Measurements from ENCODE around the gene DLG2.

The DLG2 gene

GRCh38 chr11:85558411-85558810 lies 68.7 kb downstream of the DLG2 start:
- no peak for DNase-seq (ENCODE audit: low read depth)

DNA sequence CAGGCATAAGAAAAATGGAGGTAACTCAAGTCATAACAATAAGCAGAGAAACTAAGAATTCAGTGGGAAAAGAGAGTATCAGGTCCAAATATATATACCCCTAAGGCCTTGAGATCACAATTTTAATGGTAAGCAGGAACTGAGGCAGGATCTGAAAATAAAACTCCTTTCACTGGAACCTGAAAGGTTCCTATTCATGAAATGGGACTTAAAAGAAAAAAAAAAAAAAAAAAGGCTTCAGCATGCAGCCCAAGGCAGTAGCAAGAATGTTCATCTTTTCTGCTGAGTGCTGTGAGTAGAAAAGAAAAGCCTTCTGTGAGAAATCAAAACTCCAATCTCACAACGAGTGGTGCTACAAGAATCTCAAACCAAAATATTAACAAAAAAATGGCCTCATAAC lies 75.3 kb downstream of the DLG2 start:
- DNase-seq (ENCODE audit: low read depth), result no peak

- DNase-seq (ENCODE audit: low read depth), result no peak
These were observed 85.5 kb downstream of the DLG2 start for GRCh38 chr11:85541683-85542082.

DNA sequence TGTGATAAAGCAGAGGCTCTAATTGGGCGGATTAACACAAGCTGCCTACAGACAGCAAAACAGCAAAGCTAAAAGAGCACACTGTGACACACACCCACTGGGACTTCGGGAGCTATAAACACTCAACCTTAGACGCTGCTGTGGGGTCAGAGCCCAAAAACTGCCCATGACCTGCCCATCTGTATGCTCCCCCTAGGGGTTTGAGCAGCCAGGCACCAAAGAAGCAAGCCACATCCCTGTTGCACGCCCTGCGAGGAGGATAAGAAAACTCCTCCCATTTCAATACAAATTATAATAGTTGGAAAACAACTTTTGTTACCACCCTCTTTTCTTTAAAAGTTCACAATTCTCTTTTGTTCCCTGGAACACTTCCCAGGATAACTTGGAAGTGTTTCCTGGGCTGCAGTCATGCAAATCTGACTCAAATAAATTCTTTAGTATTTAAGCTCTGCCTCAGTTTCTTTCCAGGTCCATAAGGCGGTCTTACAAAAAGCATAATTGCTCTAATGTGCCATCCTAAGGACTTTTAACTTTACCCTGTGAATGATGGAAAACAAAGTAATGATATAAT lies 86.4 kb downstream of the DLG2 start:
- no peak for DNase-seq (ENCODE audit: low read depth)

DNA sequence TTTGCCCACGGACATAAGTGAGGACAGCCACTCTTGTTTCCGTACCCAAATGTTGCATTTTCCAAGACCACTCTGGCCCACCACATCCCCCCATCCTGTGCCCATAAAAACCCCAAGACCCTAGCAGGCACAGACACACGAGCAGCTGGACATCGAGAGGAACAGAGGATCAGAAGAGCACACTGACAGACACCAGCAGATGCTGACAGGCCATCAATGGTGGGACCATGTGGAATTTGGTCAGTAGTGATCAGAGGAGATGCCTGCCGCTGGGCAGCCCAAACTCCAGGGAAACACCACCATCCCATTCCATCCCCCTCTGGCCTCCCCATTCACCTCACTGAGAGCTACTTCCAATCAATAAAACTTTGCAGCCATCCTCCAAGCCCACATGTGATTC lies 87.0 kb downstream of the DLG2 start:
- no peak for DNase-seq (ENCODE audit: low read depth)

DNA sequence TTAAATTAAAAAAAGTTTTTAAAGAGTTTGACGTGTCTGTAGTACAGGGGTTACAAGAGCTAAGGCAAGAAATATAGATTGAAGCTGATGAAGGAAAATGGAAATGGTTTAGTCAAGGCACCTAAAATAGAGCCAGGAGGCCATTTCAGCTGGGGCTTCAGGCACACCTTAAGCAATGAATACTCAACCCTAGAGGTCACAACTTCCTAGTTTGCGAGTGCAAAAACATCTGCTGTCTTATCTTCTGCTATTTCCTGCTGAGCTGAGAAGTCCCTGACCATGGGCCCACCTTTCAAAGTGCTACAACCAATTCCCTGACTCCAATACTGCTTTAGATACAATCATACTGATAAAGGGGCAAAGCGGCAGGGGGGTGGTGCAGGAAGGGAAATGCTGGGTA lies 87.4 kb downstream of the DLG2 start:
- no peak for DNase-seq (ENCODE audit: low read depth)

GRCh38 chr11:85539029-85539689 lies 88.0 kb downstream of the DLG2 start:
- no peak for DNase-seq (ENCODE audit: low read depth)

DNA sequence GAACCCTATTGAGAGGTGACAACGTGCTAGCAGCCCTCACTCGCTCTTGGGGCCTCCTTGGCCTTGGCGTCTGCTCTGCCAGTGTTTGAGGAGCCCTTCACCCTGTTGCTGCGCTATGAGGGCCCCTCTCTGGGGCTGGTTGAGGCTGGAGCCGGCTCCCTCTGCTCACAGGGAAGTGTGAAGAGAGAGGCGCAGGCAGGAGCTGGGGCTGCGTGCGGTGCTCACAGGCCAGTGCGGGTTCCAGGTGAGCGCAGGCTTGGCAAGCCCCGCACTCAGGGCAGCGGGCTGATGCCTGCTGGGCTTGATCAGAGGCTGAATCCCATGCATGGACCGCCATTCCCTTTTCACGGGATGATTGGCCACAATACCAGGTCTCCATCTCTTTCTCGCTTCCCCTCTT lies 90.7 kb downstream of the DLG2 start:
- no peak for DNase-seq (ENCODE audit: low read depth)

DNA sequence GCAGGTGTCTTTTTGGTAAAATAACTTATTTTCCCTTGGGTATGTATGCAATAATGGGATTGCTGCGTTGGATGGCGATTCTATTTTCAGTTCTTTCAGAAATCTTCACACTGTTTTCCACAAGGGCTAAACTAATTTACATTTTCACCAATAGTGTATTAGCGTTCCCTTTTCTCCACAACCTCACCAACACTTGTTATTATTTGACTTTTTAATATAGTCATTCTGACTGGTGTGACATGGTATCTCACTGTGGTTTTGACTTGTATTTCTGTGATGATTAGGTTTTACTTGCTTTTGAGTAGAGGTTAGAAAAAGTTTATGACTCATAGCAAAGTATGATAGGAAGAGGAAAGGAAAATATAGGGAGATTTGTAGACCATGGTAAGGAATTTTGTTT lies 92.3 kb downstream of the DLG2 start:
- DNase-seq (ENCODE audit: low read depth), result no peak

DNA sequence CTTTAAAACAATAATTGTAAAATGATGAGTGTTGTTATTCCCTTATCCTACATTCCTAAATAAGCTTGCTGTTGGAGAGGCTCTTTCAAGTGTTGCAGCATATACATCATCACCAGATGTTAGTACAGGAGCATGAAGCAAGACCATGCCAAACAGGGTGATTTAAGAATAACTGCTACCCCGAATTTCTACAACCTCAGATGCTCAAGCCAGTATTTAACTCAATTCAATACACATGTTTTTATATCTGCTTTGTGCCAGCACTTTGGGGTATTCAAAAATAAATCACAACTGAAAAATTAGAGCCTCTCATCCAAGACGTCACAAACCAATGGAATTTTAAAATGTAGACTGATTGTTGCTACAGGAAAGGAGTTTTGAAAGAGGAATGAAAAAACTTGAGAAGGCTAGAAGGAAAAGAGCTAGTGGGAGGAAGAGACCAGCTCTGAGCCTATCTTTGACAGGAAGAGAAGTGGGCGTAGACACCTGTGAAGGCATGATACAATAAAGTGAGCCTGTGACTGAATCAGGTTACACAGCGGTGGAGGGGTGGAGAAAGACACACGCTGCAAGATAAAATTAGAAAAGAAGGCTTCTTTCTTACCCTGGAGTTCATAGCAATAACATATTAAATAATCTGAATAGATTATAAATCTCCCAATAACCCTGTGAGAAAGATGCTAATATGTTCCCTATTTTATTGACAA lies 95.8 kb downstream of the DLG2 start:
- DNase-seq (ENCODE audit: low read depth), result no peak

- no peak for DNase-seq (ENCODE audit: low read depth)
These were observed 96.5 kb downstream of the DLG2 start for GRCh38 chr11:85530634-85531033.

DNA sequence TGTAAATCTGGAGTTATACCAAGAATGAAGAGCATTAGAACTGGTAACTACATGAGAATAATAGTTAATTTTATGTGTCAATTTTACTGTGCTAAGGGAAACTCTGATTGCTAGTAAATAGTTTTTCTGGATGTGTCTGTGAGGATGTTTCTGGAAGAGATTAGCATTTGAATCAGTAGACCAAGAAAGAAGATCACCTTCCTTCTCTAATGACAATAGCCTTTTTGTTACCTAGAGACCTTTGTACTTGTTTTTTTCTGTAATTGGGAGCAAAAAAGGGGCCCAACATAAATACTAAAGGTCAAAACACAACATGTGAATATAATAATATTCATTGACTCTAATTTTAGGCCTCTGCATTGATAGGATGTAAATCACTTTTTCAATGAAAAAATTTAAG lies 100.6 kb downstream of the DLG2 start:
- no peak for DNase-seq (ENCODE audit: low read depth)

DNA sequence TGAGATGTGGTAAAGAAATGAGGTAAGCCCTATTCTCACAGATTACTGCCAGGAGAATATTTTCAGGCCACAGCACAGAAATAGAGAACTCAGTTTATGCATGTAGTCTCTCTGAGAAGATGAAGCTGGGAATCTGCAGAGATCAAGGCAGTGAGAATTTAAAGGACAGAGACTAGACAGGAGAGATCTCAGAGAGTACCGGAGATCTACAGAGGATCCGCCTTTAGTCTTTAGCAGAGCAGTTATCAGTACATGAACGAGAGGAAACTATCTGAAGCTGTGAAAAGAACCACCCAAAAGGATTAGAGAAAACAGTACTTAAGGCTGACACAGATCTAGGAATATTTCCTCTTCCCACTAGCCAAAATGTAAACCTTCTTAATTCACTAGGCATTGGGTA lies 101.5 kb downstream of the DLG2 start:
- DNase-seq (ENCODE audit: low read depth), result no peak

GRCh38 chr11:85517272-85517671 lies 109.9 kb downstream of the DLG2 start:
- DNase-seq (ENCODE audit: low read depth), result no peak

- no peak for DNase-seq (ENCODE audit: low read depth)
These were observed 131.2 kb downstream of the DLG2 start for GRCh38 chr11:85495918-85496317.

GRCh38 chr11:85494396-85494795 lies 132.7 kb downstream of the DLG2 start:
- DNase-seq (ENCODE audit: low read depth), result no peak

DNA sequence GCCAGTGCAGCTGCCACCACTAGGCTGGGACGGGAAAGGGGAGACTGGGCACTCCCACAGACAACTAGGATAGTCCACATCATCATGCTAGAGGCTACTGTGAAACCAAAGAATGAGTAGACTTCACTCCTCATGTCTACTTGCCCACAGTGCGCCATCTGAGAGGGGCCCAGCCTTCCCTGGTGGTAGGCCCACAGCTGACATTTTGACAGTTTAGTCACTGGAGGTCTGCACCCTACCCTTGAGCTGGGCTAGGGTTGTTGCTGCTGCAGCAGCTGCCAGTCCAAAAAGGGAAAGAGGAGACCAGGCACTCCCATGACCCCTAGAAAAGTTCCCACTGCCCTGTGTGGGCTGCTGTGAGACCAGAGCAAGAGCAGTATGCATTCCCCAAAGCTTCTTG lies 141.2 kb downstream of the DLG2 start:
- no peak for DNase-seq (ENCODE audit: low read depth)

GRCh38 chr11:85483861-85484260 lies 143.3 kb downstream of the DLG2 start:
- no peak for DNase-seq (ENCODE audit: low read depth)

DNA sequence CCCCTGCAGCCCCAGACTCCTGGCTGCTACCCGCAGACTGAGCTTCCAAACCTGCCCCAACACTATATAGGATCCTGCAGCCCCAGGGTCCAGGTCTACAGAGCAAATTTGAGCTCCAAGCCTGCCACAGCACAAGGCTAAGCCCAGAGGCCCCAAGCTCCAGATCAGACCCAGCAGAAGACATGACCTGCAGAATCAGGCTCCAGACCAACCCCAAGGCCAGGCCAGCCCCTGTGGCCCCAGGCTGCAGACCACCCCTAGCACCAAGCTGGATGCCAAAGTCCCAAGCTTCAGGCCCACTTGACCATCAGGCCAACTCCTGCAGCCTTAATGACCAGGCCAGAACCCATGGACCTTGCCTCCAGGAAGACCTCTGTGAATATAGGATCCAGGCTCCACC lies 145.3 kb downstream of the DLG2 start:
- DNase-seq (ENCODE audit: low read depth), result no peak

DNA sequence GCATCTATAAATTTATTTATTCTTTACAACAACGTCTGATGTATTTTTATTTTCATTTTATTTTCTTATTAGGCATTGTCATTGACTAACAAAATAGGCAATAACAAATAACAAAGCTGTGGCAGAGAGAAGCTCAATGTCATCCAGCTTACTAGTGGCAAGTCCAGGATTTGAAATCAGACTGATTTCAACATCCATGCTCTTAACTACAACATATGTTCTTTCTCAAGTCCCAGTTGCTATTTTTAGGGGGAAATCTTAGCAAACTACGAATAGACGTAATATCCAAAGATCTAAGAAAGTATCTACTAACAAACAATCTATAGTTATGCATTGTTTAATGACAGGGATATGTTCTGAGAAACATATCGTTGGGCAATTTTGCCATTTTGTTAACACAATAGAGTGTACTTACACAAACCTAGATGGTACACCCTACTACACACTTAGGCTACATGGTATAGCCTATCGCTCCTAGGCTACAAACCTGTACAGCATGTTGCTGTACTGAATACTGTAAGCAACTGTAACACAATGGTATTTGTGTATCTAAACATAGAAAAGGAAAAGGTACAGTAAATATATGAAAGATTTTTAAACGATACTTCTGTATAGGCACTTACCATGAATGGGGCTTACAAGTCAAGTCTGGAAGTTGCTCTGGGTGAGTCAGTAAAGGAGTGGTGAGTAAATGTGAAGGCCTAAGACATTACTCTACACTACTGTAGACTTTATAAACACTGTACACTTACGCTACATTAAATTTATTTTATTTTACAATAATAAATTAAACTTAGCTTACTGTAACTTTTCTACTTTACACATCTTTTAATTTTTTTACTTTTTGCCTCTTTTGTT lies 151.3 kb downstream of the DLG2 start:
- DNase-seq (ENCODE audit: low read depth), result no peak

DNA sequence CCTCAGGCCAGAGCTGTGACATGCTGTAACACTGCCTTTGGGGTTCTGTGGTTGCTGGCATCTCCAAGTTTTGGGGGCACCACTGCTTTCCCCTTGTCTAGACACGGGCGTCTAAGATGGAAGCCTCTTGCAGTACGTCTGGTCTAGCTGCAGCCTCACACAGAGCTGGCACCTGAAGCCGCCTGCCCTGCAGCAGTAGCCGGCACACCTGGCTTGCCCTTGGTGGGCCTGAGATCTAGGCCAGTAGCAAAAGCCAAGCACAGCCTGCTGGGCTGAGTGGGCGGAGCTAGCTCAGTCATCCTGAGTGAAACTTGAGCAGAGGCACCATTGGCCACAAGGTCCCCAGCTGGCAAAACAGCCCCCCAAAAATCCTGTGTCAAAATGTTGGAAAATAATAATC lies 154.2 kb downstream of the DLG2 start:
- no peak for DNase-seq (ENCODE audit: low read depth)

DNA sequence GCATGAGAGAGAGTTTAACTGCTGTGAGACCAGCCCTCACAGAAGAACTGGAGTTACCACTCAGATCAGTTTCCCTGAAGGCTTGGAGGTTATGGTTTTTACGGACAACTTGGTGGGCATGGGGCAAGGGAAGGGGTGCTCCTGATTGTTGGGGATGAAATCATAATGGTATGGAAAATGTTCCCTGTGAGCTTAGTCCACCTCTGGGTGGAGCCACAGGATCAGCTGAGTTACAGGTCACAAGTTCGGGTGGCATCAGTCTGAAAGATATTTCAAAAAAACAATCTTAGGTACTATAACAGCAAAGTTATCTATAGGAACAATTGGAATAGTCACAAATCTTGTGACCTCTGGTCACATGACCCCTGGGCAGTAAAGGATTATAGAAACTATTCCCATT lies 162.9 kb downstream of the DLG2 start:
- DNase-seq (ENCODE audit: low read depth), result no peak

DNA sequence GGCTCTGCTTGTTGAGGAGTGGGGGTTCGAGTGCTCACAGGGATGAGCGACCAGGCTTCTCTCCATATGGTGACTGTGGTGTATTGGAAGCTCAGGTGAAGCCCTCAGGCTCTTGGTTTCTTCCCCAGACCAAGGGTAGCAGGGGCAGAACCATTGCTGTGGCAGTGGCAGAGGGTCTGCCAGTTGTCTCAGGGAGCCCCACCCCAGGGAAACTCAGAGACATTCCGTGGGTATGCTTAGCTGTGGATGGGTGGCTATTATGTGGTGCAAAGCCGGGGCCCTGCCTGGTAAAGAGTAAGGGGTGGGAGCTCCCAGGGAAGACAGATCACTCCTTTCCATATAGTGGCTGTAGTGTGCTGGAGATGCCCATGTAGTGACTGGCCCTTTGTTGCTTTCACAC lies 167.8 kb downstream of the DLG2 start:
- no peak for DNase-seq (ENCODE audit: low read depth)

All from stromal cell of bone marrow (primary cell).